ENCODE data around the gene LCE1B. TPM values are rescaled to one million over a fixed set of nuclear protein-coding genes. Genes with fewer than 3 reads are reported as not detected.

The LCE1B gene
- polyA plus RNA-seq, 3 donors: not detected

- Histone ChIP-seq H3K79me2 (ENCODE audit: insufficient read depth, low read length) (no peaks in the 10 kb centered on the region), H3K27ac (ENCODE audit: low read depth in 1 of 2, low read length in 2 of 2) (no peak overlapping the region), H3K36me3 (replicated peaks in 1 of 2; ENCODE audit: control insufficient read depth in 1 of 2, insufficient read depth in 2 of 2, low read length in 2 of 2) (no peaks in the 10 kb centered on the region), H3K4me3 (replicated peaks in 1 of 3; ENCODE audit: low read depth in 2 of 3, low read length in 3 of 3) (no peak overlapping the region), H3K4me1 (ENCODE audit: control insufficient read depth in 1 of 2, insufficient read depth in 2 of 2, low read length in 2 of 2) (no peaks in the 10 kb centered on the region), H2AFZ (ENCODE audit: insufficient read depth, low read depth, low read length, poor library complexity, severe bottlenecking) (no peak overlapping the region), H3K4me2 (replicated peaks; ENCODE audit: extremely low read depth, low read length, poor library complexity, severe bottlenecking) (no peak overlapping the region), H3K27me3 (ENCODE audit: control insufficient read depth in 2 of 2, insufficient read depth in 2 of 2, low read length in 2 of 2) (no peaks in the 10 kb centered on the region), H3K9ac (ENCODE audit: insufficient read depth, low read length, poor library complexity, severe bottlenecking) (no peak overlapping the region), H3K9me3 (replicated peaks in 1 of 2; ENCODE audit: control insufficient read depth in 1 of 2, insufficient read depth in 1 of 2, low read length in 2 of 2) (no peaks in the 10 kb centered on the region), H4K20me1 (ENCODE audit: insufficient read depth, low read length) (no peaks in the 10 kb centered on the region)
- no peak for DNase-seq
- H3K36me3 Mint-ChIP-seq: no peaks in the 10 kb centered on the region
- H3K27ac Mint-ChIP-seq: no peak overlapping the region
- no peak overlapping the region for H3K4me3 Mint-ChIP-seq
- intact Hi-C loops (cut with micrococcal nuclease): no loop called here
- H3K27me3 Mint-ChIP-seq (ENCODE audit: low read depth in 3 of 3): peaks cover 0 to 6% (median 1%) of the 10 kb centered on the region in 3 donors
- H3K9me3 Mint-ChIP-seq: peaks cover 0 to 5% (median 0%) of the 10 kb centered on the region in 7 donors
- no peak for TF ChIP-seq CTCF (IDR thresholded peaks at IDR 0.05)
- WGBS (ENCODE audit: insufficient coverage): 80% methylated on average over 1 of the region's 1 CpG
- H3K4me1 Mint-ChIP-seq: no peaks in the 10 kb centered on the region
Measured at GRCh38 chr1:152858062-152858461, 46.3 kb downstream of the LCE1B start.

GRCh38 chr1:152859696-152860095 is 47.9 kb downstream of the LCE1B start, which contains the start of gene LCE7A:
LCE7A (plus strand) TSS chr1:152859996; CDS start chr1:152860698, 702 bp downstream.
- no peaks in the 10 kb centered on the region for H3K79me2 ChIP-seq (ENCODE audit: insufficient read depth, low read length)
- WGBS (ENCODE audit: insufficient coverage): 89% methylated on average over 3 of the region's 3 CpGs
- H2AFZ ChIP-seq (ENCODE audit: insufficient read depth, low read depth, low read length, poor library complexity, severe bottlenecking): no peak within 1 kb of the TSS
- Mint-ChIP-seq H3K9me3 (peaks cover 0 to 4% (median 0%) of the 10 kb centered on the region in 7 donors), H3K4me3 (peak within 1 kb of the TSS in 1 of 2 donors; percentile 46), H3K27ac (no peak within 1 kb of the TSS), H3K27me3 (ENCODE audit: low read depth in 3 of 3) (peaks cover 0 to 6% (median 1%) of the 10 kb centered on the region in 3 donors), H3K4me1 (no peaks in the 10 kb centered on the region), H3K36me3 (no peaks in the 10 kb centered on the region)
- H3K9me3 ChIP-seq (replicated peaks in 1 of 2; ENCODE audit: control insufficient read depth in 1 of 2, insufficient read depth in 1 of 2, low read length in 2 of 2): no peaks in the 10 kb centered on the region
- H3K4me2 ChIP-seq (replicated peaks; ENCODE audit: extremely low read depth, low read length, poor library complexity, severe bottlenecking): no peak within 1 kb of the TSS
- H3K27ac ChIP-seq (ENCODE audit: low read depth in 1 of 2, low read length in 2 of 2): no peak within 1 kb of the TSS
- peaks cover 0 to 2% of the 10 kb centered on the region in 2 donors for H3K27me3 ChIP-seq (ENCODE audit: control insufficient read depth in 2 of 2, insufficient read depth in 2 of 2, low read length in 2 of 2)
- TF ChIP-seq CTCF (IDR thresholded peaks at IDR 0.05): no peak
- no peaks in the 10 kb centered on the region for H4K20me1 ChIP-seq (ENCODE audit: insufficient read depth, low read length)
- no peak within 1 kb of the TSS for H3K4me3 ChIP-seq (replicated peaks in 1 of 3; ENCODE audit: low read depth in 2 of 3, low read length in 3 of 3)
- H3K4me1 ChIP-seq (ENCODE audit: control insufficient read depth in 1 of 2, insufficient read depth in 2 of 2, low read length in 2 of 2): no peaks in the 10 kb centered on the region
- intact Hi-C loops (cut with micrococcal nuclease): no loop called here
- no peak within 1 kb of the TSS for H3K9ac ChIP-seq (ENCODE audit: insufficient read depth, low read length, poor library complexity, severe bottlenecking)
- no peaks in the 10 kb centered on the region for H3K36me3 ChIP-seq (replicated peaks in 1 of 2; ENCODE audit: control insufficient read depth in 1 of 2, insufficient read depth in 2 of 2, low read length in 2 of 2)
- DNase-seq: no peak

Measured in CD14-positive monocyte (primary cell).